GM18870 (cell line): Measurements from ENCODE around the gene ACOT12.
"Not testable (repeated sequence)": the region's sequence is repeated elsewhere in the genome, so short reads cannot be mapped to it uniquely, and the experiment has no call there.

ENCODE experiments used
- ATAC-seq: cut with Tn5 transposase; IDR thresholded peaks from one replicate; pipeline ENCODE4 v1.9.1; 2021; ENCODE audit warnings: moderate library complexity; ENCODE audit not compliant: unreplicated experiment

Gene ACOT12

GRCh38 chr5:81345411-81346003 lies 48.4 kb downstream of the ACOT12 start:
- no peak for ATAC-seq

GRCh38 chr5:81344736-81345135 lies 49.2 kb downstream of the ACOT12 start:
- no peak for ATAC-seq

GRCh38 chr5:81338213-81338612 lies 55.7 kb downstream of the ACOT12 start:
- ATAC-seq, result not testable (repeated sequence)

- ATAC-seq, result no peak
These were observed 56.1 kb downstream of the ACOT12 start for GRCh38 chr5:81337803-81338202.

- ATAC-seq, result no peak
These were observed 57.4 kb downstream of the ACOT12 start for GRCh38 chr5:81336556-81336955.

GRCh38 chr5:81335946-81336345 lies 58.0 kb downstream of the ACOT12 start:
- no peak for ATAC-seq

GRCh38 chr5:81334304-81335061 lies 59.5 kb downstream of the ACOT12 start:
- no peak for ATAC-seq

- ATAC-seq, result no peak
These were observed 67.4 kb downstream of the ACOT12 start for GRCh38 chr5:81326554-81326953.

GRCh38 chr5:81317536-81317935 lies 76.4 kb downstream of the ACOT12 start:
- no peak for ATAC-seq

GRCh38 chr5:81316571-81316970 lies 77.4 kb downstream of the ACOT12 start:
- ATAC-seq, result no peak

- no peak for ATAC-seq
These were observed 78.1 kb downstream of the ACOT12 start for GRCh38 chr5:81315830-81316229.

GRCh38 chr5:81315336-81315735 lies 78.6 kb downstream of the ACOT12 start:
- no peak for ATAC-seq

GRCh38 chr5:81314581-81314980 lies 79.4 kb downstream of the ACOT12 start:
- no peak for ATAC-seq

- no peak for ATAC-seq
These were observed 80.2 kb downstream of the ACOT12 start for GRCh38 chr5:81313686-81314085.

- no peak for ATAC-seq
These were observed 80.7 kb downstream of the ACOT12 start for GRCh38 chr5:81313278-81313677.

- ATAC-seq, result no peak
These were observed 83.4 kb downstream of the ACOT12 start for GRCh38 chr5:81310402-81311063.

- ATAC-seq, result no peak
These were observed 85.1 kb downstream of the ACOT12 start for GRCh38 chr5:81308836-81309235.

- no peak for ATAC-seq
These were observed 88.1 kb downstream of the ACOT12 start for GRCh38 chr5:81305785-81306184.

GRCh38 chr5:81303563-81303962 lies 90.4 kb downstream of the ACOT12 start:
- ATAC-seq, result no peak

- no peak for ATAC-seq
These were observed 91.3 kb downstream of the ACOT12 start for GRCh38 chr5:81302596-81302995.

- ATAC-seq, result peak; percentile 94
These were observed 92.5 kb downstream of the ACOT12 start, which contains the start of gene ZCCHC9 for GRCh38 chr5:81301271-81302015. TSS of gene ZCCHC9 (plus strand) at chr5:81301587. CDS start at chr5:81304758, 3,171 bp downstream.
